Neutrophil (primary cell): ENCODE measurements around the gene RAD18.
A peak's percentile ranks its signal among the peaks of the same experiment; 100 is the strongest.

ENCODE experiments used
- H3K27ac ChIP-seq: fragments of 200-600 bp; sonication (generic); 2 replicates; pipeline ENCODE4 v1.5.1; 2016; ENCODE audit warnings: mild to moderate bottlenecking, moderate library complexity
- H3K27me3 ChIP-seq: fragments of 200-600 bp; sonication (generic); 2 replicates; pipeline ENCODE4 v1.6.0; 2016; ENCODE audit warnings: mild to moderate bottlenecking
- H3K36me3 ChIP-seq: fragments of 200-600 bp; sonication (generic); 2 replicates; pipeline ENCODE4 v1.5.1; 2017
- H3K4me1 ChIP-seq, 2 experiments: fragments of 200-600 bp in 1 of 2; sonication (generic) in 1 of 2; 1 replicate in 1 of 2; 2 replicates in 1 of 2; pipeline versions ENCODE4 v1.5.1 to v1.6.1; 2013 to 2016; ENCODE audit warnings: low read depth in 1 of 2, low read length in 1 of 2, mild to moderate bottlenecking in 1 of 2, moderate library complexity in 1 of 2; ENCODE audit not compliant: control insufficient read depth in 1 of 2, insufficient read depth in 1 of 2
- H3K4me3 ChIP-seq, 2 experiments: fragments of 200-600 bp in 1 of 2; sonication (generic) in 1 of 2; 1 replicate in 1 of 2; 2 replicates in 1 of 2; pipeline ENCODE4 v1.5.1; 2013 to 2016; ENCODE audit warnings: low read depth in 1 of 2, low read length in 1 of 2, mild to moderate bottlenecking in 1 of 2, moderate library complexity in 1 of 2
- H3K9me3 ChIP-seq: fragments of 200-600 bp; sonication (generic); 2 replicates; pipeline ENCODE4 v1.5.1; 2016
- CTCF ChIP-seq: fragments of 200-600 bp; sonication (generic); IDR thresholded peaks from 2 replicates; pipeline ENCODE4 v1.5.1; 2016; ENCODE audit warnings: antibody characterized with exemption

Gene RAD18

GRCh38 chr3:8964436-8965370 is 1.4 kb upstream of the RAD18 start:
- no peak overlapping the region for H3K27ac ChIP-seq
- H3K27me3 ChIP-seq = peaks cover 22% of the 10 kb centered on the region
- H3K4me1 ChIP-seq = peaks cover 13 to 14% of the 10 kb centered on the region in 2 experiments
- H3K36me3 ChIP-seq = no peaks in the 10 kb centered on the region
- TF ChIP-seq CTCF = no peak
- H3K9me3 ChIP-seq = no peaks in the 10 kb centered on the region
- H3K4me3 ChIP-seq = no peak overlapping the region

- H3K36me3 ChIP-seq = peaks cover 6% of the 10 kb centered on the region
- H3K4me1 ChIP-seq = peaks cover 14 to 15% of the 10 kb centered on the region in 2 experiments
- H3K27ac ChIP-seq = no peak overlapping the region
- peak overlapping the region; percentile 66 to 92 for H3K4me3 ChIP-seq
- no peaks in the 10 kb centered on the region for H3K9me3 ChIP-seq
- H3K27me3 ChIP-seq = no peaks in the 10 kb centered on the region
- no peak for TF ChIP-seq CTCF
These were observed 928 bp downstream of the RAD18 start for GRCh38 chr3:8962226-8962861.

- Histone ChIP-seq H3K27me3 (no peaks in the 10 kb centered on the region), H3K4me3 (no peak overlapping the region), H3K27ac (no peak overlapping the region), H3K4me1 (peaks cover 14 to 15% of the 10 kb centered on the region in 2 experiments), H3K36me3 (peaks cover 6% of the 10 kb centered on the region), H3K9me3 (no peaks in the 10 kb centered on the region)
- no peak for TF ChIP-seq CTCF
These were observed 3.6 kb downstream of the RAD18 start for GRCh38 chr3:8959668-8960067.

GRCh38 chr3:8954938-8955763 is 8.1 kb downstream of the RAD18 start:
- TF ChIP-seq CTCF = no peak
- no peak overlapping the region for H3K27ac ChIP-seq
- peaks cover 3 to 6% of the 10 kb centered on the region in 2 experiments for H3K4me1 ChIP-seq
- peaks cover 6% of the 10 kb centered on the region for H3K36me3 ChIP-seq
- no peak overlapping the region for H3K4me3 ChIP-seq
- H3K27me3 ChIP-seq = no peaks in the 10 kb centered on the region
- H3K9me3 ChIP-seq = no peaks in the 10 kb centered on the region

- Histone ChIP-seq H3K27ac (no peak overlapping the region), H3K4me1 (no peaks in the 10 kb centered on the region), H3K4me3 (no peak overlapping the region), H3K27me3 (no peaks in the 10 kb centered on the region), H3K9me3 (no peaks in the 10 kb centered on the region), H3K36me3 (peaks cover 6% of the 10 kb centered on the region)
- TF ChIP-seq CTCF = no peak
These were observed 10.0 kb downstream of the RAD18 start for GRCh38 chr3:8953313-8953712.
